DND-41 (cell line): ENCODE measurements around the gene ULBP2.
"Not testable (repeated sequence)": the region's sequence is repeated elsewhere in the genome, so short reads cannot be mapped to it uniquely, and the experiment has no call there.

Experiments used
- ATAC-seq: fragments of 200-7000 bp; cut with Tn5 transposase; 3 replicates; pipeline ENCODE4 v1.9.1; 2021; ENCODE audit warnings: low read depth; ENCODE audit not compliant: insufficient read depth
- DNase-seq: peaks from one replicate; pipeline ENCODE4 v3.0.0-alpha.2; 2020
- H2AFZ ChIP-seq: 2 replicates; pipeline ENCODE4 v1.6.0; 2012; ENCODE audit warnings: low read depth, low read length
- H3K27ac ChIP-seq: 2 replicates; pipeline ENCODE4 v1.5.1; 2012; ENCODE audit warnings: low read length, inconsistent platforms
- H3K27me3 ChIP-seq: fragments of 200-600 bp; sonication (generic); 2 replicates; pipeline ENCODE4 v1.6.0; 2012; ENCODE audit warnings: low read length, mild to moderate bottlenecking, inconsistent platforms; ENCODE audit not compliant: insufficient read depth, poor library complexity
- H3K36me3 ChIP-seq: 2 replicates; pipeline ENCODE4 v1.5.1; 2012; ENCODE audit warnings: low read length, inconsistent platforms; ENCODE audit not compliant: insufficient read depth
- H3K4me1 ChIP-seq: 2 replicates; pipeline ENCODE4 v1.5.1; 2012; ENCODE audit warnings: mild to moderate bottlenecking, low read length; ENCODE audit not compliant: insufficient read depth
- H3K4me2 ChIP-seq: 2 replicates; pipeline ENCODE4 v1.6.0; 2012; ENCODE audit warnings: mild to moderate bottlenecking, moderate library complexity, low read length, inconsistent platforms; ENCODE audit not compliant: insufficient read depth
- H3K4me3 ChIP-seq, 2 experiments: fragments of 200-600 bp in 1 of 2; shearing (Covaris generic) in 1 of 2; 2 replicates each; pipeline ENCODE4 v1.5.1; 2012 to 2016; ENCODE audit warnings: inconsistent platforms in 2 of 2, low read length in 2 of 2, mild to moderate bottlenecking in 2 of 2, low read depth in 1 of 2, moderate library complexity in 1 of 2
- H3K79me2 ChIP-seq: 2 replicates; pipeline ENCODE4 v1.6.0; 2012; ENCODE audit warnings: low read length, inconsistent platforms; ENCODE audit not compliant: insufficient read depth
- H3K9ac ChIP-seq: 2 replicates; pipeline ENCODE4 v1.6.0; 2012; ENCODE audit warnings: low read depth, mild to moderate bottlenecking, inconsistent platforms, low read length, moderate library complexity
- H3K9me3 ChIP-seq: 2 replicates; pipeline ENCODE4 v1.5.1; 2012; ENCODE audit warnings: low read length, moderate library complexity, mild to moderate bottlenecking, inconsistent platforms; ENCODE audit not compliant: insufficient read depth, severe bottlenecking
- H4K20me1 ChIP-seq: 2 replicates; pipeline ENCODE4 v1.6.0; 2012; ENCODE audit warnings: low read length; ENCODE audit not compliant: insufficient read depth
- EZH2 ChIP-seq: IDR thresholded peaks from 3 replicates; pipeline ENCODE4 v1.6.1; 2012; ENCODE audit warnings: borderline replicate concordance, low read depth, mild to moderate bottlenecking, moderate library complexity, low read length, inconsistent platforms; ENCODE audit not compliant: severe bottlenecking
- TF ChIP-seq, protein P1 (sequence below): IDR thresholded peaks from 2 replicates; pipeline ENCODE4 v1.5.1; 2012; ENCODE audit warnings: borderline replicate concordance, low read length, moderate library complexity, mild to moderate bottlenecking; ENCODE audit not compliant: poor library complexity, severe bottlenecking; ENCODE audit errors: extremely low read depth

ULBP2 gene

DNA sequence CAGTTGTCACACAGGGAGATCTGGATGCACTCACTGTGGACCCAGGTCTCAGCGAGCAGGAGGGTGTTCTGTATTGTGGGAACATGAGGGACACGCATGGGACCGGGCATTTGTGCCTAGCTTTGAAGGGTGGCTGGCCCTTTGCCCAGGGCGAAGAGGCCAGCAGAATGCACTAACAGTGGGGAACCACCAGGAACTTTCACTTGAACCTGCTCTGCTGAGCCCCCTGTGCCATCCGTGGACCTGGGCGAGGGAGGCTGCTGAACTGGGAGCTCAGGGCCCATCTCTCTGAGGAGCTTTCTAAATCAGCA lies 1.2 kb upstream of the ULBP2 start:
- H3K79me2 ChIP-seq: no peaks in the 10 kb centered on the region; the same call in 1 of the 2 replicates
- DNase-seq (no peak), ATAC-seq (no peak)
- peaks cover 12% of the 10 kb centered on the region for H3K4me1 ChIP-seq
- H3K9me3 ChIP-seq: no peaks in the 10 kb centered on the region
- no peak for TF ChIP-seq EZH2
- no peaks in the 10 kb centered on the region for H3K36me3 ChIP-seq
- no peak overlapping the region for H3K4me3 ChIP-seq
- peaks cover 38% of the 10 kb centered on the region for H3K27me3 ChIP-seq
- 0 out of 2 replicates have a peak, but pooled peaks cover 3% of the 10 kb centered on the region for H4K20me1 ChIP-seq
- no peak overlapping the region for H3K9ac ChIP-seq
- H2AFZ ChIP-seq: no peak overlapping the region
- H3K4me2 ChIP-seq: no peak overlapping the region
- H3K27ac ChIP-seq: no peak overlapping the region

DNA sequence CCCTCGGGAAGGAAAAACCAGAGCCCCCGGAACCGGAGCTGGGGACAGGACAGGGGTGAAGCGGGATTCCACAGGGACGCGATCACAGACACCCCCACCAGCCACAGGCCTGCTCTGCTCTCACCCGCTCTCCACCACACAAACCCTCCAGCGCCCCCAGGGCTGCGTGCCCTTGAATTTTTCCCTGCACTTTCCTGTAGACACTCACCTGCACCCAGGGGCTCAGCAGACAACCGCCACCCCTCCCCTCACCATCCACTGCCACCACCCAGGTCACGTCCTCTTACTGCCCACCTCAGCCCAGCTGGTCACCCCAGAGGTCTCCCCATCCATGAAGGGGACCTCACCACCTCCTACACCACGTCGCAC lies 631 bp downstream of the ULBP2 start:
- H3K4me2 ChIP-seq: peak overlapping the region; percentile 90

DNA sequence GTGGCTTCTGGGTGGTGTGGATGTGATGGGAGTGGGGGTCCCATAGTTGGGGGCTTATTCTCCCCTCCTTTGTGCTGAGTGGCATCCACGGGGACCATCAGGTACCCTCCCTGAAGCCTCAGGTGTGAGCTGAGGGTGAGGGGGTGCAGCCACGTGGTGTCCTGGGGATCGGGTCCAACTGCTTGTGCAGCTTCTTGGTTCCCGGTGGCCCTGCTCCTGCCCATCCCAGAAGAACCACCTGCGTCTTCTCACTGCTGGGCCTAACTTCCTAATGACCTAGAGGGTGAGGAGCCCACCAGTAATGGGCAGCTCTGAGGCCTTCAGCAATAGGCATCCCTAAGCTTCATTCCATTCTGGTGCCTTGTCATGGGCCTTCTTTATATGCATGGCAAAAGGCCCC lies 1.5 kb downstream of the ULBP2 start:
- H3K27me3 ChIP-seq: peaks cover 24% of the 10 kb centered on the region
- H3K36me3 ChIP-seq, H3K4me3 ChIP-seq: not testable (repeated sequence)

More for the DNA sequence above, 631 bp downstream of the ULBP2 start:
- Histone ChIP-seq H3K4me1 (peaks cover 12% of the 10 kb centered on the region), H3K79me2 (no peaks in the 10 kb centered on the region; the same call in 1 of the 2 replicates), H3K36me3 (no peaks in the 10 kb centered on the region), H3K9ac (peak overlapping the region; percentile 65), H3K9me3 (no peaks in the 10 kb centered on the region), H3K4me3 (peak overlapping the region; percentile 39 to 89; a peak in 3 of 4 replicates), H4K20me1 (0 out of 2 replicates have a peak, but pooled peaks cover 3% of the 10 kb centered on the region), H3K27me3 (peaks cover 27% of the 10 kb centered on the region), H3K27ac (peak overlapping the region; percentile 57; the same call in 1 of the 2 replicates), H2AFZ (peak overlapping the region; percentile 90)
- ATAC-seq (peak; percentile 30), DNase-seq (peak; percentile 22)
- TF ChIP-seq, protein P1, sequence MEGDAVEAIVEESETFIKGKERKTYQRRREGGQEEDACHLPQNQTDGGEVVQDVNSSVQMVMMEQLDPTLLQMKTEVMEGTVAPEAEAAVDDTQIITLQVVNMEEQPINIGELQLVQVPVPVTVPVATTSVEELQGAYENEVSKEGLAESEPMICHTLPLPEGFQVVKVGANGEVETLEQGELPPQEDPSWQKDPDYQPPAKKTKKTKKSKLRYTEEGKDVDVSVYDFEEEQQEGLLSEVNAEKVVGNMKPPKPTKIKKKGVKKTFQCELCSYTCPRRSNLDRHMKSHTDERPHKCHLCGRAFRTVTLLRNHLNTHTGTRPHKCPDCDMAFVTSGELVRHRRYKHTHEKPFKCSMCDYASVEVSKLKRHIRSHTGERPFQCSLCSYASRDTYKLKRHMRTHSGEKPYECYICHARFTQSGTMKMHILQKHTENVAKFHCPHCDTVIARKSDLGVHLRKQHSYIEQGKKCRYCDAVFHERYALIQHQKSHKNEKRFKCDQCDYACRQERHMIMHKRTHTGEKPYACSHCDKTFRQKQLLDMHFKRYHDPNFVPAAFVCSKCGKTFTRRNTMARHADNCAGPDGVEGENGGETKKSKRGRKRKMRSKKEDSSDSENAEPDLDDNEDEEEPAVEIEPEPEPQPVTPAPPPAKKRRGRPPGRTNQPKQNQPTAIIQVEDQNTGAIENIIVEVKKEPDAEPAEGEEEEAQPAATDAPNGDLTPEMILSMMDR: peak; percentile 22
- no peak for TF ChIP-seq EZH2

DNA sequence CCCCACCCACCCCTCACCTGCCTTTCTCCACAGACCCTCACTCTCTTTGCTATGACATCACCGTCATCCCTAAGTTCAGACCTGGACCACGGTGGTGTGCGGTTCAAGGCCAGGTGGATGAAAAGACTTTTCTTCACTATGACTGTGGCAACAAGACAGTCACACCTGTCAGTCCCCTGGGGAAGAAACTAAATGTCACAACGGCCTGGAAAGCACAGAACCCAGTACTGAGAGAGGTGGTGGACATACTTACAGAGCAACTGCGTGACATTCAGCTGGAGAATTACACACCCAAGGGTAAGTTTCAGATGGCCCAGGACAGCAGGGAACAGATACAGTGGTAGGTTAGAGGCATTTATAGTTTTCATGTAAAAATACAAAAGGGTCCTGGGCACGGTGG lies 3.5 kb downstream of the ULBP2 start:
- not testable (repeated sequence) for H3K36me3 ChIP-seq, H3K4me3 ChIP-seq, H3K27ac ChIP-seq, DNase-seq, H3K79me2 ChIP-seq, H4K20me1 ChIP-seq, H3K27me3 ChIP-seq, ATAC-seq, H3K9ac ChIP-seq, H3K9me3 ChIP-seq, H3K4me2 ChIP-seq, H2AFZ ChIP-seq
- peaks cover 12% of the 10 kb centered on the region for H3K4me1 ChIP-seq

More for the DNA sequence above, 1.5 kb downstream of the ULBP2 start:
- Histone ChIP-seq H3K4me1 (peaks cover 12% of the 10 kb centered on the region), H3K4me2 (0 out of 2 replicates have a peak overlapping the region, but pooled peaks have one; percentile 90)
- not testable (repeated sequence) for H3K9ac ChIP-seq, DNase-seq, ATAC-seq, H3K79me2 ChIP-seq, H3K9me3 ChIP-seq, H3K27ac ChIP-seq, H2AFZ ChIP-seq, H4K20me1 ChIP-seq

DNA sequence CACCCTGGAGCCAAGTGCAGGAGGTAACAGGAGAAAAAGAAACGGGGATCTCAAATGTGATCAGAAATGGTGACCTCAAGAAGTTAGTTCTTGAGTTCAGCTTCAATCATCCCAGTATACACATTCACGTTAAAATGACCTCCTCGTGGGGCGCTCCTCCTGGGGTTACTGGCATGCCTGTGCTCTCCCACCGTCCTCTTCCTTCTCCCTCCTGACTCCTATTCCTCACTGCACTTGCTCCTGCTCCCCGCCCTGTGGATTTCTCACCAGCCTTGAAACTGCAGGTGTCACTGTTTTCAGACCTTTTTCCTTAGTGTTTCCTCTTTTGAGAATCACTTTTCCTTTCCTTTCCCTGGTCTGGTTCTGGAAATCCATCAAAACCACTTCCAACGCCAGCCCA lies 4.8 kb downstream of the ULBP2 start:
- not testable (repeated sequence) for H3K4me2 ChIP-seq, ATAC-seq, H3K27me3 ChIP-seq

DNA sequence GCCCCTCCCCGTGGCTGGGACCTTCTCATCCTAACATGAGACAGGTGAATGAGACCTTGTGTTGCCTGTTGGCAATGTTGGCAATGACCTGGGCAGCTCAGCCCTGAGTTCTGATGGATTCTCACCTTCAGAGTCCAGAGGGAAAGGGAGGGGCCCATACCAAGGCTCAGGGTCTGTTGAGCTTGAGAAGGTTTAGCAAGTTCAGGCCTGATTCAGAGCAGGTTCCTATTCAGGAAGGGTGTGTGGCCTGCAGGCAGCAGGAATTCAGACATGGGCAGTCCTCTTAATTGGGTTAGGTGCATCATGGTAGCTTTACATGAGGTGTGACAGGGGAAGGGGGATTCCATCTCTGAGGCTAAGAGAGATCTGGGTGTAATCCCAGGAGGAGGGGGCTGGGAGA lies 5.7 kb downstream of the ULBP2 start:
- H3K9ac ChIP-seq, H3K4me2 ChIP-seq, H3K4me3 ChIP-seq, H3K27ac ChIP-seq, ATAC-seq, DNase-seq, H3K27me3 ChIP-seq, H3K9me3 ChIP-seq, H2AFZ ChIP-seq, H3K36me3 ChIP-seq, H3K4me1 ChIP-seq, H4K20me1 ChIP-seq, H3K79me2 ChIP-seq: not testable (repeated sequence)

More for the DNA sequence above, 4.8 kb downstream of the ULBP2 start:
- H3K4me1 ChIP-seq, H3K79me2 ChIP-seq, H2AFZ ChIP-seq, H3K4me3 ChIP-seq, H4K20me1 ChIP-seq, H3K36me3 ChIP-seq, H3K9ac ChIP-seq, H3K9me3 ChIP-seq, DNase-seq, H3K27ac ChIP-seq: not testable (repeated sequence)
